H9 (cell line): ENCODE data around the gene ARSI. TPM values are rescaled to one million over a fixed set of nuclear protein-coding genes. Genes with fewer than 3 reads are reported as not detected.
A peak's percentile ranks its signal among the peaks of the same experiment; 100 is the strongest.

Experiments used
- DNase-seq: peaks from one replicate; pipeline ENCODE4 v3.0.0-alpha.2; 2017
- H2AFZ ChIP-seq: one replicate; pipeline ENCODE4 v1.6.1; 2013; ENCODE audit warnings: mild to moderate bottlenecking, low read length, control low read depth, moderate library complexity
- H2AK5ac ChIP-seq: 2 replicates; pipeline ENCODE4 v1.6.1; 2013; ENCODE audit warnings: low read length, control low read depth, mixed read lengths; ENCODE audit not compliant: insufficient read length
- H2BK120ac ChIP-seq: one replicate; pipeline ENCODE4 v1.6.1; 2013; ENCODE audit warnings: low read depth, mild to moderate bottlenecking, low read length, control low read depth, inconsistent platforms; ENCODE audit not compliant: poor library complexity, severe bottlenecking
- H2BK12ac ChIP-seq: 2 replicates; pipeline ENCODE4 v1.6.1; 2013; ENCODE audit warnings: low read length, control low read depth, mixed read lengths, low read depth; ENCODE audit not compliant: insufficient read length
- H2BK15ac ChIP-seq: 2 replicates; pipeline ENCODE4 v1.6.1; 2013; ENCODE audit warnings: low read depth, low read length, control low read depth
- H2BK20ac ChIP-seq: one replicate; pipeline ENCODE4 v1.6.1; 2013; ENCODE audit warnings: low read depth, mild to moderate bottlenecking, low read length, control low read depth, inconsistent platforms; ENCODE audit not compliant: poor library complexity, severe bottlenecking
- H2BK5ac ChIP-seq: 2 replicates; pipeline ENCODE4 v1.6.1; 2013; ENCODE audit warnings: low read length, control low read depth, mixed read lengths; ENCODE audit not compliant: insufficient read length
- H3K14ac ChIP-seq: 2 replicates; pipeline ENCODE4 v1.6.1; 2013; ENCODE audit warnings: low read length, control low read depth; ENCODE audit not compliant: insufficient read depth
- H3K18ac ChIP-seq: 2 replicates; pipeline ENCODE4 v1.6.1; 2013; ENCODE audit warnings: low read depth, mild to moderate bottlenecking, mixed read lengths, low read length, control low read depth; ENCODE audit not compliant: insufficient read length
- H3K23ac ChIP-seq: 2 replicates; pipeline ENCODE4 v1.6.1; 2013; ENCODE audit warnings: low read length, control low read depth, mixed read lengths, low read depth; ENCODE audit not compliant: insufficient read length
- H3K23me2 ChIP-seq: 2 replicates; pipeline ENCODE4 v1.6.1; 2013; ENCODE audit warnings: low read depth, mild to moderate bottlenecking, mixed read lengths, low read length, control low read depth; ENCODE audit not compliant: insufficient read length, poor library complexity, severe bottlenecking
- H3K27ac ChIP-seq: 2 replicates; pipeline ENCODE4 v1.5.1; 2013; ENCODE audit warnings: low read length, control low read depth, mixed read lengths, low read depth; ENCODE audit not compliant: insufficient read length
- H3K27me3 ChIP-seq: 2 replicates; pipeline ENCODE4 v1.6.1; 2013; ENCODE audit warnings: low read length, control low read depth, inconsistent platforms; ENCODE audit not compliant: insufficient read depth
- H3K4ac ChIP-seq: 2 replicates; pipeline ENCODE4 v1.6.1; 2013; ENCODE audit warnings: low read depth, mild to moderate bottlenecking, control low read depth, inconsistent platforms, low read length, moderate library complexity
- H3K4me1 ChIP-seq: 2 replicates; pipeline ENCODE4 v1.6.1; 2013; ENCODE audit warnings: low read length, control low read depth, inconsistent platforms; ENCODE audit not compliant: insufficient read depth
- H3K4me2 ChIP-seq: 2 replicates; pipeline ENCODE4 v1.6.1; 2013; ENCODE audit warnings: low read length, control low read depth, mixed read lengths; ENCODE audit not compliant: insufficient read length, insufficient read depth
- H3K56ac ChIP-seq: 2 replicates; pipeline ENCODE4 v1.6.1; 2013; ENCODE audit warnings: low read depth, mild to moderate bottlenecking, mixed read lengths, low read length, control low read depth; ENCODE audit not compliant: insufficient read length
- H3K79me1 ChIP-seq: 2 replicates; pipeline ENCODE4 v1.6.1; 2013; ENCODE audit warnings: low read depth, mild to moderate bottlenecking, moderate library complexity, low read length, control low read depth, inconsistent platforms; ENCODE audit not compliant: insufficient read depth, poor library complexity, severe bottlenecking
- H3K79me2 ChIP-seq: 2 replicates; pipeline ENCODE4 v1.6.1; 2013; ENCODE audit warnings: low read length, control low read depth, inconsistent platforms; ENCODE audit not compliant: insufficient read depth
- H3K9ac ChIP-seq: 2 replicates; pipeline ENCODE4 v1.6.1; 2013; ENCODE audit warnings: low read length, control low read depth, mixed read lengths; ENCODE audit not compliant: insufficient read length; ENCODE audit errors: extremely low read depth
- H3K9me3 ChIP-seq: one replicate; pipeline ENCODE4 v1.6.1; 2013; ENCODE audit warnings: low read depth, low read length, inconsistent platforms; ENCODE audit not compliant: control insufficient read depth
- H3T11ph ChIP-seq: one replicate; pipeline ENCODE4 v1.6.1; 2013; ENCODE audit warnings: mild to moderate bottlenecking, low read length, control low read depth, inconsistent platforms
- H4K20me1 ChIP-seq: one replicate; pipeline ENCODE4 v1.6.1; 2013; ENCODE audit not compliant: control insufficient read depth, insufficient read length, insufficient read depth
- H4K5ac ChIP-seq: 2 replicates; pipeline ENCODE4 v1.6.1; 2013; ENCODE audit warnings: low read depth, mild to moderate bottlenecking, mixed read lengths, low read length, control low read depth; ENCODE audit not compliant: insufficient read length
- H4K8ac ChIP-seq: replicated peaks from 2 replicates; pipeline ENCODE4 v1.6.1; 2013; ENCODE audit warnings: low read length, control low read depth, mixed read lengths, low read depth; ENCODE audit not compliant: insufficient read length
- H4K91ac ChIP-seq: 2 replicates; pipeline ENCODE4 v1.6.1; 2013; ENCODE audit warnings: low read depth, mild to moderate bottlenecking, moderate library complexity, mixed read lengths, low read length, control low read depth; ENCODE audit not compliant: insufficient read length
- H3K27ac Mint-ChIP-seq, 3 experiments: 2 replicates in 2 of 3; 3 replicates in 1 of 3; pipeline ENCODE4 v1.8.0; 2020 to 2021; ENCODE audit warnings: mixed read lengths in 3 of 3, mild to moderate bottlenecking in 1 of 3, moderate library complexity in 1 of 3
- H3K27me3 Mint-ChIP-seq: 2 replicates; pipeline ENCODE4 v1.8.0; 2021; ENCODE audit warnings: low read depth, mild to moderate bottlenecking, moderate library complexity, mixed read lengths
- H3K36me3 Mint-ChIP-seq, 3 experiments: 2 replicates in 2 of 3; 3 replicates in 1 of 3; pipeline ENCODE4 v1.8.0; 2020 to 2021; ENCODE audit warnings: low read depth in 3 of 3, mixed read lengths in 3 of 3; ENCODE audit not compliant: insufficient read depth in 1 of 3
- H3K4me1 Mint-ChIP-seq, 2 experiments: 2 replicates each; pipeline ENCODE4 v1.8.0; 2020; ENCODE audit warnings: mixed read lengths in 2 of 2
- H3K4me3 Mint-ChIP-seq, 2 experiments: 2 replicates in 1 of 2; 3 replicates in 1 of 2; pipeline ENCODE4 v1.8.0; 2020 to 2021; ENCODE audit warnings: mild to moderate bottlenecking in 2 of 2, mixed read lengths in 2 of 2, moderate library complexity in 1 of 2
- H3K9me3 Mint-ChIP-seq, 2 experiments: 2 replicates in 1 of 2; 3 replicates in 1 of 2; pipeline ENCODE4 v1.8.0; 2020; ENCODE audit warnings: mild to moderate bottlenecking in 2 of 2, mixed read lengths in 2 of 2, moderate library complexity in 1 of 2
- CTCF ChIP-seq: fragments of 200-600 bp; sonication (generic); conservative IDR thresholded peaks from 3 replicates; pipeline ENCODE4 v1.8.0; 2021; ENCODE audit warnings: antibody characterized with exemption, mild to moderate bottlenecking
- WGBS: extraction: QIAGEN DNeasy Blood & Tissue Kit; methylation state at CpG from one replicate; pipeline ENCODE4 v1.1.7; 2013; ENCODE audit warnings: missing lambda C conversion rate, low lambda C conversion rate, mixed read lengths; ENCODE audit not compliant: insufficient read length; ENCODE audit errors: extremely low coverage; 5-methylcytosine and 5-hydroxymethylcytosine counted together
- total RNA-seq: library from RNA; stranded (reverse); gene quantifications from 2 replicates; pipeline ENCODE4 v1.2.1, GENCODE V29; 2021

ARSI gene
- total RNA-seq, 1 experiment from 2014 or later, result 1.7 TPM

GRCh38 chr5:150296496-150296895 is 6.2 kb downstream of the ARSI start:
- Histone ChIP-seq H2AFZ (no peak overlapping the region), H2AK5ac (no peak overlapping the region), H3K9me3 (no peaks in the 10 kb centered on the region), H2BK12ac (no peak overlapping the region), H4K5ac (no peak overlapping the region), H3K56ac (no peak overlapping the region), H3K27me3 (no peaks in the 10 kb centered on the region; the same call in 1 of the 2 replicates), H3K9ac (no peak overlapping the region), H2BK120ac (no peak overlapping the region), H3K23me2 (no peaks in the 10 kb centered on the region), H2BK15ac (no peak overlapping the region), H3K23ac (no peak overlapping the region), H3K18ac (no peak overlapping the region), H3K4me2 (no peak overlapping the region), H3K27ac (no peak overlapping the region), H2BK20ac (no peak overlapping the region), H4K20me1 (no peaks in the 10 kb centered on the region), H3K79me2 (no peaks in the 10 kb centered on the region), H3K79me1 (no peaks in the 10 kb centered on the region), H4K8ac (no peak overlapping the region), H3K4me1 (no peaks in the 10 kb centered on the region; the same call in 1 of the 2 replicates), H3K14ac (no peak overlapping the region), H2BK5ac (no peak overlapping the region), H3T11ph (no peak overlapping the region), H3K4ac (no peak overlapping the region), H4K91ac (no peak overlapping the region)
- Mint-ChIP-seq H3K27me3 (peaks cover 17% of the 10 kb centered on the region), H3K27ac (peak overlapping the region in 1 of 3 experiments; percentile 49; a peak in 1 of 7 replicates), H3K36me3 (no peaks in the 10 kb centered on the region), H3K4me1 (peaks cover 23 to 35% of the 10 kb centered on the region in 2 experiments), H3K4me3 (no peak overlapping the region), H3K9me3 (no peaks in the 10 kb centered on the region)
- no peak for TF ChIP-seq CTCF
- DNase-seq, result no peak
- WGBS, result no CpG with 5 or more reads among the region's 7 CpGs
